Stimulated activated CD8-positive, alpha-beta memory T cell treated with anti-CD3 and anti-CD28 coated beads, Interleukin-15, amount 100 ng/mL, for 4 hours (primary cell): ENCODE results near the gene AGO1.
"Not testable (repeated sequence)": the region's sequence is repeated elsewhere in the genome, so short reads cannot be mapped to it uniquely, and the experiment has no call there.

ENCODE experiments used
- DNase-seq, 2 donors: peaks; one replicate each; pipeline ENCODE4 v3.0.0-alpha.2; 2020; ENCODE audit warnings: low read depth in 2 of 2

AGO1 gene

GRCh38 chr1:35972631-35973030 is 89.6 kb downstream of the AGO1 start:
- not testable (repeated sequence) for DNase-seq

- no peak for DNase-seq
Measured at GRCh38 chr1:35980090-35980489, 97.1 kb downstream of the AGO1 start.
